H1 (cell line): Measurements from ENCODE around the gene OR2L5.

Experiments
- CEBPB ChIP-seq: IDR thresholded peaks from 2 replicates; pipeline ENCODE4 v1.6.1; 2012; ENCODE audit warnings: low read depth, low read length
- CTCF ChIP-seq, 3 experiments: IDR thresholded peaks; 1 replicate in 2 of 3; 2 replicates in 1 of 3; pipeline versions ENCODE4 v1.5.1 to v1.6.1; 2011; ENCODE audit warnings: low read length in 3 of 3, mild to moderate bottlenecking in 3 of 3, inconsistent platforms in 2 of 3, low read depth in 1 of 3, moderate library complexity in 1 of 3; ENCODE audit not compliant: insufficient read depth in 1 of 3; ENCODE audit errors: control extremely low read depth in 1 of 3
- POLR2A ChIP-seq, 2 experiments: IDR thresholded peaks; 1 replicate in 1 of 2; 2 replicates in 1 of 2; pipeline ENCODE4 v1.6.1; 2011; ENCODE audit warnings: low read depth in 2 of 2, low read length in 2 of 2, mild to moderate bottlenecking in 2 of 2; ENCODE audit errors: control extremely low read depth in 1 of 2
- POLR2AphosphoS5 ChIP-seq: IDR thresholded peaks from 2 replicates; pipeline ENCODE4 v1.6.1; 2011; ENCODE audit warnings: low read depth, low read length
- SIN3A ChIP-seq, 2 experiments: IDR thresholded peaks in 1 of 2; conservative IDR thresholded peaks in 1 of 2; 2 replicates each; pipeline ENCODE4 v1.6.1; 2011 to 2012; ENCODE audit warnings: low read length in 2 of 2, improper control_type of control experiment in 1 of 2, low read depth in 1 of 2, mild to moderate bottlenecking in 1 of 2
- USF2 ChIP-seq: IDR thresholded peaks from 2 replicates; pipeline ENCODE4 v1.6.1; 2011; ENCODE audit warnings: low read length, improper control_type of control experiment

- no peak for TF ChIP-seq CTCF (IDR thresholded peaks at IDR 0.05; ENCODE audit: control extremely low read depth in 1 of 3, insufficient read depth in 1 of 3, low read depth in 1 of 3, low read length in 3 of 3)
- TF ChIP-seq USF2: no peak
- no peak for TF ChIP-seq POLR2AphosphoS5
- no peak for TF ChIP-seq SIN3A (conservative IDR thresholded peaks at IDR 0.05 in 1 of 2, IDR thresholded peaks at IDR 0.05 in 1 of 2; ENCODE audit: low read depth in 1 of 2, low read length in 2 of 2)
- TF ChIP-seq POLR2A (IDR thresholded peaks at IDR 0.05; ENCODE audit: control extremely low read depth in 1 of 2, low read depth in 2 of 2, low read length in 2 of 2): no peak
- no peak for TF ChIP-seq CEBPB
Observed at GRCh38 chr1:248054671-248055070, 41.2 kb downstream of the OR2L5 start.
